HCT116 (cell line): ENCODE results near the gene EPG5. TPM values are rescaled to one million over a fixed set of nuclear protein-coding genes. Genes with fewer than 3 reads are reported as not detected.

ENCODE experiments used
- ATAC-seq: fragments of 200-7000 bp; cut with Tn5 transposase; 2 replicates; pipeline ENCODE4 v1.9.1; 2020; ENCODE audit warnings: mild to moderate bottlenecking, moderate library complexity
- BruUV-seq: library from RNA; stranded (reverse); fragments of 400-500 nt; replicated peaks from 2 replicates; lab custom pipeline; 2021; lab: Mats Ljungman, UMichigan
- CTCF ChIA-PET: fragments of 300-600 bp; sonication (Branson Sonifier 250); formaldehyde crosslinking; loops from one replicate; lab custom pipeline; 2021; ENCODE audit warnings: antibody characterized with exemption; lab: Charles Lee
- POLR2A ChIA-PET: fragments of 300-600, 350-600 bp; sonication (Branson Sonifier 250); formaldehyde crosslinking; loops from one replicate; lab custom pipeline; 2021; ENCODE audit warnings: antibody characterized with exemption; lab: Charles Lee
- RAD21 ChIA-PET, 2 experiments: fragments of 300-600 bp; sonication (Branson Sonifier 250); formaldehyde crosslinking; loops; one replicate each; lab custom pipeline; 2023; ENCODE audit warnings: low total read pairs in 2 of 2; ENCODE audit not compliant: uncharacterized antibody in 2 of 2, unreplicated experiment in 2 of 2, low non-redundant PET in 1 of 2; lab: Charles Lee
- DNase-seq: peaks from one replicate; pipeline ENCODE4 v3.0.0-alpha.2; 2010; ENCODE audit warnings: low read depth, low spot score
- H2AFZ ChIP-seq: fragments of 200-600 bp; shearing (Covaris generic), sonication (generic); 2 replicates; pipeline ENCODE4 v1.6.1; 2017; ENCODE audit warnings: low read depth, mixed run types, mixed read lengths, antibody characterized with exemption, low read length; ENCODE audit not compliant: poor library complexity, severe bottlenecking
- H3K27ac ChIP-seq: 2 replicates; pipeline ENCODE4 v1.5.1; 2012; ENCODE audit warnings: low read depth, low read length
- H3K27me3 ChIP-seq: fragments of 200-600 bp; sonication (generic); 2 replicates; pipeline ENCODE4 v1.6.1; 2016; ENCODE audit warnings: mixed run types, low read length, mixed read lengths; ENCODE audit not compliant: insufficient read depth
- H3K36me3 ChIP-seq, 2 experiments: fragments of 200-500 bp in 1 of 2; fragments of 200-600 bp in 1 of 2; sonication (Bioruptor generic) in 1 of 2; sonication (generic) in 1 of 2; 2 replicates each; pipeline versions ENCODE4 v1.5.1 to v1.6.1; 2014 to 2016; ENCODE audit warnings: low read length in 2 of 2, inconsistent platforms in 1 of 2, mixed read lengths in 1 of 2, mixed run types in 1 of 2; ENCODE audit not compliant: insufficient read depth in 2 of 2, control insufficient read depth in 1 of 2
- H3K4me1 ChIP-seq, 2 experiments: fragments of 200-600 bp in 1 of 2; sonication (generic) in 1 of 2; 2 replicates each; pipeline versions ENCODE4 v1.5.1 to v1.6.1; 2012 to 2017; ENCODE audit warnings: low read length in 2 of 2, inconsistent platforms in 1 of 2, mild to moderate bottlenecking in 1 of 2, mixed read lengths in 1 of 2, mixed run types in 1 of 2, moderate library complexity in 1 of 2; ENCODE audit not compliant: insufficient read depth in 2 of 2, control insufficient read depth in 1 of 2
- H3K4me2 ChIP-seq: fragments of 200-600 bp; sonication (generic); 2 replicates; pipeline ENCODE4 v1.6.1; 2017; ENCODE audit warnings: mixed run types, low read length, mixed read lengths
- H3K4me3 ChIP-seq, 2 experiments: fragments of 200-600 bp in 1 of 2; sonication (generic) in 1 of 2; replicated peaks in 1 of 2; 2 replicates each; pipeline ENCODE4 v1.5.1; 2011 to 2016; ENCODE audit warnings: low read length in 2 of 2, control low read depth in 1 of 2, low read depth in 1 of 2, mild to moderate bottlenecking in 1 of 2, mixed read lengths in 1 of 2, mixed run types in 1 of 2
- H3K79me2 ChIP-seq: fragments of 200-600 bp; sonication (generic); 2 replicates; pipeline ENCODE4 v1.6.1; 2017; ENCODE audit warnings: mild to moderate bottlenecking, mixed run types, low read length, moderate library complexity, mixed read lengths; ENCODE audit not compliant: insufficient read depth
- H3K9ac ChIP-seq: fragments of 200-600 bp; sonication (generic); 2 replicates; pipeline ENCODE4 v1.6.1; 2016; ENCODE audit warnings: low read length, mixed read lengths
- H3K9me2 ChIP-seq: fragments of 200-600 bp; sonication (generic), shearing (Covaris generic); 2 replicates; pipeline ENCODE4 v1.6.1; 2017; ENCODE audit warnings: mixed run types, mild to moderate bottlenecking, moderate library complexity; ENCODE audit not compliant: insufficient read depth
- H3K9me3 ChIP-seq, 2 experiments: fragments of 200-500 bp in 1 of 2; fragments of 200-600 bp in 1 of 2; sonication (Bioruptor generic) in 1 of 2; sonication (generic) in 1 of 2; 2 replicates each; pipeline ENCODE4 v1.6.1; 2014 to 2017; ENCODE audit warnings: low read length in 2 of 2, mixed read lengths in 2 of 2, inconsistent platforms in 1 of 2, low read depth in 1 of 2, mild to moderate bottlenecking in 1 of 2, mixed run types in 1 of 2, moderate library complexity in 1 of 2; ENCODE audit not compliant: control insufficient read depth in 1 of 2, insufficient read depth in 1 of 2
- H4K20me1 ChIP-seq: fragments of 200-600 bp; sonication (generic), shearing (Covaris generic); 2 replicates; pipeline ENCODE4 v1.6.1; 2017; ENCODE audit warnings: mixed run types, mild to moderate bottlenecking, moderate library complexity; ENCODE audit not compliant: insufficient read depth
- ATF3 ChIP-seq: IDR thresholded peaks from 2 replicates; pipeline ENCODE4 v1.6.1; 2012
- POLR2A ChIP-seq: IDR thresholded peaks from 2 replicates; pipeline ENCODE4 v1.7.0; 2011; ENCODE audit warnings: borderline replicate concordance; ENCODE audit not compliant: insufficient read depth, insufficient read length; ENCODE audit errors: extremely low read depth
- TCF7L2 ChIP-seq: IDR thresholded peaks from 2 replicates; pipeline ENCODE4 v1.7.0; 2011; ENCODE audit warnings: borderline replicate concordance, inconsistent platforms; ENCODE audit not compliant: insufficient read depth, insufficient read length; ENCODE audit errors: extremely low read depth
- YY1 ChIP-seq: IDR thresholded peaks from 2 replicates; pipeline ENCODE4 v1.6.1; 2011; ENCODE audit warnings: low read length, low read depth, moderate library complexity, mild to moderate bottlenecking; ENCODE audit not compliant: insufficient replicate concordance; ENCODE audit errors: extremely low read depth
- intact Hi-C: fragments of 100-400 bp; cut with micrococcal nuclease; formaldehyde crosslinking; loops from 2 replicates; pipeline ENCODE4 v1.10.0; 2022
- total RNA-seq: library from RNA; stranded (reverse); gene quantifications from one replicate; pipeline ENCODE4 v1.2.1, GENCODE V29; 2021; ENCODE audit not compliant: unreplicated experiment
- TF ChIP-seq, protein P1 (sequence below), 3 experiments: fragments of 200-600 bp in 1 of 3; sonication (generic) in 1 of 3; IDR thresholded peaks in 2 of 3; conservative IDR thresholded peaks in 1 of 3; 2 replicates each; pipeline ENCODE4 v1.5.1; 2012 to 2017; ENCODE audit warnings: low read depth in 2 of 3, low read length in 2 of 3, antibody characterized with exemption in 1 of 3, borderline replicate concordance in 1 of 3, control low read depth in 1 of 3, mild to moderate bottlenecking in 1 of 3, mixed read lengths in 1 of 3, mixed run types in 1 of 3, moderate library complexity in 1 of 3; ENCODE audit not compliant: insufficient read depth in 1 of 3

Gene EPG5
- total RNA-seq, 1 experiment from 2014 or later = 12.9 TPM

DNA sequence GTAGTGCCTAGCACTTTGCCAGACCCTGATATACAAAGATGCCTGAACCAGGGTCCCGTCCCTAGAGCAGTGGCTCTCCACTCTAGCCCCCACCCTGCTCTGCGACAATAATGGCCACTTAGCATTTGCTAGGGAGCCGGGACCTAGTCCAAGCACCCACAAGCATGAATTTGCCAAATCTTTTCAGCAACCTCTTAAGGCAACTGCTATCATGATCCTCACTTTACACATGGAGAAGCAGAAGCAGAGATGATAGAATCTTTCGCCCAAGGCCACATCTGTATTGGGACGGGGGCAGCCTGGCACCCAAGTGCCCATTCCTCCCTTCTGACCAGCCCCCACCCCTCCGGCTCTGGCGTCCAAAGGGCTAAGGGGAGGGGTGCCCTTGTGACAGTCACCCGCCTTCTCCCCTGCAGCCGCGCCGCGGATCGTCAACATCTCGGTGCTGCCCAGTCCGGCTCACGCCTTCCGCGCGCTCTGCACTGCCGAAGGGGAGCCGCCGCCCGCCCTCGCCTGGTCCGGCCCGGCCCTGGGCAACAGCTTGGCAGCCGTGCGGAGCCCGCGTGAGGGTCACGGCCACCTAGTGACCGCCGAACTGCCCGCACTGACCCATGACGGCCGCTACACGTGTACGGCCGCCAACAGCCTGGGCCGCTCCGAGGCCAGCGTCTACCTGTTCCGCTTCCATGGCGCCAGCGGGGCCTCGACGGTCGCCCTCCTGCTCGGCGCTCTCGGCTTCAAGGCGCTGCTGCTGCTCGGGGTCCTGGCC is 128.6 kb downstream of the EPG5 start:
- no peak for DNase-seq
- no peak overlapping the region for H2AFZ ChIP-seq
- no peak overlapping the region for H3K27ac ChIP-seq
- no peaks in the 10 kb centered on the region for H3K9me3 ChIP-seq
- ATAC-seq = no peak
- no peak overlapping the region for H3K4me3 ChIP-seq
- no TSS peak for BruUV-seq
- H3K27me3 ChIP-seq = no peaks in the 10 kb centered on the region
- no peaks in the 10 kb centered on the region for H3K36me3 ChIP-seq
- RAD21 ChIA-PET = no interaction called here
- no peaks in the 10 kb centered on the region for H3K4me1 ChIP-seq
- POLR2A ChIA-PET = no interaction called here
- TF ChIP-seq POLR2A (no peak), YY1 (no peak)
- TF ChIP-seq, protein P1, sequence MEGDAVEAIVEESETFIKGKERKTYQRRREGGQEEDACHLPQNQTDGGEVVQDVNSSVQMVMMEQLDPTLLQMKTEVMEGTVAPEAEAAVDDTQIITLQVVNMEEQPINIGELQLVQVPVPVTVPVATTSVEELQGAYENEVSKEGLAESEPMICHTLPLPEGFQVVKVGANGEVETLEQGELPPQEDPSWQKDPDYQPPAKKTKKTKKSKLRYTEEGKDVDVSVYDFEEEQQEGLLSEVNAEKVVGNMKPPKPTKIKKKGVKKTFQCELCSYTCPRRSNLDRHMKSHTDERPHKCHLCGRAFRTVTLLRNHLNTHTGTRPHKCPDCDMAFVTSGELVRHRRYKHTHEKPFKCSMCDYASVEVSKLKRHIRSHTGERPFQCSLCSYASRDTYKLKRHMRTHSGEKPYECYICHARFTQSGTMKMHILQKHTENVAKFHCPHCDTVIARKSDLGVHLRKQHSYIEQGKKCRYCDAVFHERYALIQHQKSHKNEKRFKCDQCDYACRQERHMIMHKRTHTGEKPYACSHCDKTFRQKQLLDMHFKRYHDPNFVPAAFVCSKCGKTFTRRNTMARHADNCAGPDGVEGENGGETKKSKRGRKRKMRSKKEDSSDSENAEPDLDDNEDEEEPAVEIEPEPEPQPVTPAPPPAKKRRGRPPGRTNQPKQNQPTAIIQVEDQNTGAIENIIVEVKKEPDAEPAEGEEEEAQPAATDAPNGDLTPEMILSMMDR (IDR thresholded peaks at IDR 0.05 in 2 of 3, conservative IDR thresholded peaks at IDR 0.05 in 1 of 3; ENCODE audit: borderline replicate concordance in 1 of 3, insufficient read depth in 1 of 3, low read depth in 2 of 3, low read length in 2 of 3) = no peak
- intact Hi-C loops = loop anchor here (1.0 kb wide), 2 partner anchors 115 to 147 kb away; no protein-coding TSS in a partner anchor
- no peak overlapping the region for H3K4me2 ChIP-seq
- CTCF ChIA-PET = no interaction called here
- no peak overlapping the region for H3K9ac ChIP-seq
- no peaks in the 10 kb centered on the region for H3K9me2 ChIP-seq
- no peaks in the 10 kb centered on the region for H3K79me2 ChIP-seq
- no peaks in the 10 kb centered on the region for H4K20me1 ChIP-seq

GRCh38 chr18:45837283-45838070 is 129.7 kb downstream of the EPG5 start:
- TF ChIP-seq ATF3 (no peak), TCF7L2 (no peak)
- Histone ChIP-seq H3K4me3 (no peak overlapping the region), H3K9me2 (no peaks in the 10 kb centered on the region), H3K4me1 (no peaks in the 10 kb centered on the region), H3K9me3 (no peaks in the 10 kb centered on the region), H3K27me3 (no peaks in the 10 kb centered on the region), H3K27ac (no peak overlapping the region), H3K9ac (no peak overlapping the region), H4K20me1 (no peaks in the 10 kb centered on the region), H3K36me3 (no peaks in the 10 kb centered on the region), H3K4me2 (no peak overlapping the region), H2AFZ (no peak overlapping the region), H3K79me2 (no peaks in the 10 kb centered on the region)
- ChIA-PET RAD21 (no interaction called here), CTCF (no interaction called here), POLR2A (no interaction called here)
- no TSS peak for BruUV-seq
- no peak for DNase-seq
- intact Hi-C loops = no loop called here
- no peak for ATAC-seq
